HEK293 (cell line): ENCODE results near the gene SHROOM3.
A peak's percentile ranks its signal among the peaks of the same experiment; 100 is the strongest.

ENCODE experiments used
- CTCF ChIA-PET: fragments of 350-600 bp; formaldehyde crosslinking; extraction: SDS; loops from one replicate; lab custom pipeline; 2021; ENCODE audit warnings: antibody characterized with exemption; lab: Yijun Ruan, JAX
- POLR2A ChIA-PET: fragments of 300-600 bp; formaldehyde crosslinking; extraction: SDS; loops from one replicate; lab custom pipeline; 2020; ENCODE audit warnings: antibody characterized with exemption, inconsistent platforms; lab: Yijun Ruan, JAX
- H3K27ac ChIP-seq: fragments of 200-500 bp; sonication (Bioruptor generic); 2 replicates; pipeline ENCODE4 v1.5.1; 2014; ENCODE audit warnings: low read depth, low read length, control low read depth, inconsistent platforms; ENCODE audit errors: extremely low read depth
- H3K36me3 ChIP-seq, 2 experiments: fragments of 200-500 bp in 1 of 2; sonication (Bioruptor generic) in 1 of 2; 1 replicate in 1 of 2; 2 replicates in 1 of 2; pipeline ENCODE4 v1.5.1; 2014 to 2017; ENCODE audit warnings: inconsistent platforms in 2 of 2, low read length in 2 of 2; ENCODE audit not compliant: control insufficient read depth in 2 of 2, insufficient read depth in 1 of 2
- H3K4me1 ChIP-seq: fragments of 200-500 bp; sonication (Bioruptor generic); 2 replicates; pipeline ENCODE4 v1.5.1; 2014; ENCODE audit warnings: mild to moderate bottlenecking, low read length, inconsistent platforms; ENCODE audit not compliant: control insufficient read depth, insufficient read depth
- H3K4me3 ChIP-seq: 2 replicates; pipeline ENCODE4 v1.5.1; 2011; ENCODE audit warnings: low read depth, mild to moderate bottlenecking, control low read depth, low read length, moderate library complexity
- H3K9me3 ChIP-seq: fragments of 200-500 bp; sonication (Bioruptor generic); 2 replicates; pipeline ENCODE4 v1.5.1; 2014; ENCODE audit warnings: low read depth, low read length, inconsistent platforms; ENCODE audit not compliant: control insufficient read depth, insufficient read depth
- ATF2 ChIP-seq: fragments of 450-650 bp; formaldehyde crosslinking; IDR thresholded peaks from 2 replicates; pipeline ENCODE4 v1.5.1; 2016; ENCODE audit warnings: missing biosample characterization, missing genetic modification characterization, low read depth
- ELK4 ChIP-seq: IDR thresholded peaks from 2 replicates; pipeline ENCODE4 v1.6.1; 2011; ENCODE audit warnings: mild to moderate bottlenecking, low read depth, low read length, borderline replicate concordance
- PRDM6 ChIP-seq: fragments of 450-650 bp; formaldehyde crosslinking; IDR thresholded peaks from 2 replicates; pipeline ENCODE4 v1.5.1; 2017; ENCODE audit warnings: missing biosample characterization, missing genetic modification characterization
- TRIM28 ChIP-seq: IDR thresholded peaks from 2 replicates; pipeline ENCODE4 v1.6.1; 2011; ENCODE audit warnings: low read length, control low read depth, borderline replicate concordance
- ZNF398 ChIP-seq: fragments of 450-650 bp; formaldehyde crosslinking; IDR thresholded peaks from 2 replicates; pipeline ENCODE4 v1.5.1; 2017; ENCODE audit warnings: missing biosample characterization, missing genetic modification characterization
- ZNF416 ChIP-seq: fragments of 450-650 bp; formaldehyde crosslinking; IDR thresholded peaks from 2 replicates; pipeline ENCODE4 v1.5.1; 2016; ENCODE audit warnings: missing biosample characterization, missing genetic modification characterization
- ZNF571 ChIP-seq: fragments of 450-650 bp; formaldehyde crosslinking; IDR thresholded peaks from 2 replicates; pipeline ENCODE4 v1.5.0; 2017; ENCODE audit warnings: missing biosample characterization, missing genetic modification characterization
- ZNF677 ChIP-seq: fragments of 450-650 bp; IDR thresholded peaks from 2 replicates; pipeline ENCODE4 v1.5.0; 2018; ENCODE audit warnings: missing biosample characterization, mild to moderate bottlenecking, missing genetic modification characterization, moderate library complexity
- ZNF830 ChIP-seq: fragments of 450-650 bp; IDR thresholded peaks from 2 replicates; pipeline ENCODE4 v1.5.0; 2018; ENCODE audit warnings: missing biosample characterization, missing genetic modification characterization, low read depth, mild to moderate bottlenecking, moderate library complexity
- ZSCAN4 ChIP-seq: fragments of 450-650 bp; formaldehyde crosslinking; IDR thresholded peaks from 2 replicates; pipeline ENCODE4 v1.5.1; 2017; ENCODE audit warnings: missing biosample characterization, missing genetic modification characterization

Gene SHROOM3

GRCh38 chr4:76624241-76624681 is 189.2 kb downstream of the SHROOM3 start:
- no peak overlapping the region for H3K27ac ChIP-seq
- CTCF ChIA-PET = no interaction called here
- peaks cover 17% of the 10 kb centered on the region for H3K4me1 ChIP-seq
- no peaks in the 10 kb centered on the region for H3K9me3 ChIP-seq
- H3K36me3 ChIP-seq = no peaks in the 10 kb centered on the region
- TF ChIP-seq ZNF677 (tag by site-specific recombination) = no peak
- peak; percentile 74; the same call in 1 of the 2 replicates for TF ChIP-seq TRIM28
- no peak for TF ChIP-seq ZNF416 (tag by site-specific recombination)
- TF ChIP-seq ELK4 = no peak
- TF ChIP-seq PRDM6 (tag by site-specific recombination) = no peak
- H3K4me3 ChIP-seq = no peak overlapping the region
- POLR2A ChIA-PET = no interaction called here

- Histone ChIP-seq H3K36me3 (no peaks in the 10 kb centered on the region), H3K4me3 (no peak overlapping the region), H3K4me1 (peaks cover 17% of the 10 kb centered on the region), H3K27ac (no peak overlapping the region), H3K9me3 (no peaks in the 10 kb centered on the region)
- TF ChIP-seq ZNF830 (tag by site-specific recombination) (no peak), ZNF398 (tag by site-specific recombination) (peak; percentile 60)
- ChIA-PET CTCF (interaction anchor here (0.5 to 1.2 kb wide), 3 partner anchors 29 to 301 kb away, joined by 3 to 5 read pairs (median 4); no protein-coding TSS in a partner anchor), POLR2A (no interaction called here)
Measured at GRCh38 chr4:76624931-76625715, 190.1 kb downstream of the SHROOM3 start.

- TF ChIP-seq ATF2 (tag by site-specific recombination) (peak; percentile 58; the same call in 1 of the 2 replicates), ZSCAN4 (tag by site-specific recombination) (no peak), ZNF571 (no peak)
- H3K4me1 ChIP-seq = peaks cover 12% of the 10 kb centered on the region
- H3K9me3 ChIP-seq = no peaks in the 10 kb centered on the region
- ChIA-PET CTCF (interaction anchor here (0.6 to 1.2 kb wide), 9 partner anchors 11 to 103 kb away, joined by 3 to 6 read pairs (median 4); no protein-coding TSS in a partner anchor), POLR2A (no interaction called here)
- no peak overlapping the region for H3K27ac ChIP-seq
- H3K4me3 ChIP-seq = no peak overlapping the region
- no peaks in the 10 kb centered on the region for H3K36me3 ChIP-seq
Measured at GRCh38 chr4:76626686-76627465, 191.8 kb downstream of the SHROOM3 start.
